DND-41 (cell line): ENCODE measurements around the gene MTMR2.

Experiments used
- ATAC-seq: fragments of 200-7000 bp; cut with Tn5 transposase; 3 replicates; pipeline ENCODE4 v1.9.1; 2021; ENCODE audit warnings: low read depth; ENCODE audit not compliant: insufficient read depth
- DNase-seq: peaks from one replicate; pipeline ENCODE4 v3.0.0-alpha.2; 2020
- H2AFZ ChIP-seq: 2 replicates; pipeline ENCODE4 v1.6.0; 2012; ENCODE audit warnings: low read depth, low read length
- H3K27ac ChIP-seq: 2 replicates; pipeline ENCODE4 v1.5.1; 2012; ENCODE audit warnings: low read length, inconsistent platforms
- H3K27me3 ChIP-seq: fragments of 200-600 bp; sonication (generic); 2 replicates; pipeline ENCODE4 v1.6.0; 2012; ENCODE audit warnings: low read length, mild to moderate bottlenecking, inconsistent platforms; ENCODE audit not compliant: insufficient read depth, poor library complexity
- H3K36me3 ChIP-seq: 2 replicates; pipeline ENCODE4 v1.5.1; 2012; ENCODE audit warnings: low read length, inconsistent platforms; ENCODE audit not compliant: insufficient read depth
- H3K4me1 ChIP-seq: 2 replicates; pipeline ENCODE4 v1.5.1; 2012; ENCODE audit warnings: mild to moderate bottlenecking, low read length; ENCODE audit not compliant: insufficient read depth
- H3K4me2 ChIP-seq: 2 replicates; pipeline ENCODE4 v1.6.0; 2012; ENCODE audit warnings: mild to moderate bottlenecking, moderate library complexity, low read length, inconsistent platforms; ENCODE audit not compliant: insufficient read depth
- H3K4me3 ChIP-seq, 2 experiments: fragments of 200-600 bp in 1 of 2; shearing (Covaris generic) in 1 of 2; 2 replicates each; pipeline ENCODE4 v1.5.1; 2012 to 2016; ENCODE audit warnings: inconsistent platforms in 2 of 2, low read length in 2 of 2, mild to moderate bottlenecking in 2 of 2, low read depth in 1 of 2, moderate library complexity in 1 of 2
- H3K79me2 ChIP-seq: 2 replicates; pipeline ENCODE4 v1.6.0; 2012; ENCODE audit warnings: low read length, inconsistent platforms; ENCODE audit not compliant: insufficient read depth
- H3K9ac ChIP-seq: 2 replicates; pipeline ENCODE4 v1.6.0; 2012; ENCODE audit warnings: low read depth, mild to moderate bottlenecking, inconsistent platforms, low read length, moderate library complexity
- H3K9me3 ChIP-seq: 2 replicates; pipeline ENCODE4 v1.5.1; 2012; ENCODE audit warnings: low read length, moderate library complexity, mild to moderate bottlenecking, inconsistent platforms; ENCODE audit not compliant: insufficient read depth, severe bottlenecking
- H4K20me1 ChIP-seq: 2 replicates; pipeline ENCODE4 v1.6.0; 2012; ENCODE audit warnings: low read length; ENCODE audit not compliant: insufficient read depth
- EZH2 ChIP-seq: IDR thresholded peaks from 3 replicates; pipeline ENCODE4 v1.6.1; 2012; ENCODE audit warnings: borderline replicate concordance, low read depth, mild to moderate bottlenecking, moderate library complexity, low read length, inconsistent platforms; ENCODE audit not compliant: severe bottlenecking
- TF ChIP-seq, protein P1 (sequence below): IDR thresholded peaks from 2 replicates; pipeline ENCODE4 v1.5.1; 2012; ENCODE audit warnings: borderline replicate concordance, low read length, moderate library complexity, mild to moderate bottlenecking; ENCODE audit not compliant: poor library complexity, severe bottlenecking; ENCODE audit errors: extremely low read depth

MTMR2 gene

DNA sequence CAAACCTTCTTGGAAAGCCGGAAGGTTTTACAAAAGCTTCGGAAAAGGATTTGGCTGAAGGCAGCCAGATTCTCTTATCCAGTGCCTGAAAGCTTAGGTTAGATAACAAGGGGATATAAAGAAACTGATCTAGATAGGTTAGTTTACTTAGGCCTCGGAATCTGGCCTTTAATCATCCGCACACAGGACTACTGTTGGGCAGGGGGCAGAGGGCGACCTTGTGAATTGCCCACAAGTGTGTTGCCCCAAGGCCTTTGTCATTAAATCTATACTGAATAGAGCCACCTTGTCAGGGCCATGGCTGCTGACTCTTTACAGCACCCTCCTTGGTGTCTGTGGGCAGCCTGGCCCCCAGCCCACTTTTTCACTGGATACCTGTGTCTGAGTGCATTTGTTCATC is 9.7 kb upstream of the MTMR2 start:
- Histone ChIP-seq H3K36me3 (no peaks in the 10 kb centered on the region), H3K9me3 (peaks cover 11% of the 10 kb centered on the region), H3K79me2 (no peaks in the 10 kb centered on the region), H3K4me3 (no peak overlapping the region), H4K20me1 (no peaks in the 10 kb centered on the region), H3K4me1 (no peaks in the 10 kb centered on the region), H3K27me3 (no peaks in the 10 kb centered on the region), H3K27ac (no peak overlapping the region), H3K4me2 (no peak overlapping the region), H3K9ac (no peak overlapping the region), H2AFZ (no peak overlapping the region)
- DNase-seq = no peak
- TF ChIP-seq, protein P1, sequence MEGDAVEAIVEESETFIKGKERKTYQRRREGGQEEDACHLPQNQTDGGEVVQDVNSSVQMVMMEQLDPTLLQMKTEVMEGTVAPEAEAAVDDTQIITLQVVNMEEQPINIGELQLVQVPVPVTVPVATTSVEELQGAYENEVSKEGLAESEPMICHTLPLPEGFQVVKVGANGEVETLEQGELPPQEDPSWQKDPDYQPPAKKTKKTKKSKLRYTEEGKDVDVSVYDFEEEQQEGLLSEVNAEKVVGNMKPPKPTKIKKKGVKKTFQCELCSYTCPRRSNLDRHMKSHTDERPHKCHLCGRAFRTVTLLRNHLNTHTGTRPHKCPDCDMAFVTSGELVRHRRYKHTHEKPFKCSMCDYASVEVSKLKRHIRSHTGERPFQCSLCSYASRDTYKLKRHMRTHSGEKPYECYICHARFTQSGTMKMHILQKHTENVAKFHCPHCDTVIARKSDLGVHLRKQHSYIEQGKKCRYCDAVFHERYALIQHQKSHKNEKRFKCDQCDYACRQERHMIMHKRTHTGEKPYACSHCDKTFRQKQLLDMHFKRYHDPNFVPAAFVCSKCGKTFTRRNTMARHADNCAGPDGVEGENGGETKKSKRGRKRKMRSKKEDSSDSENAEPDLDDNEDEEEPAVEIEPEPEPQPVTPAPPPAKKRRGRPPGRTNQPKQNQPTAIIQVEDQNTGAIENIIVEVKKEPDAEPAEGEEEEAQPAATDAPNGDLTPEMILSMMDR = no peak
- no peak for TF ChIP-seq EZH2
- no peak for ATAC-seq

GRCh38 chr11:95931916-95932315 is 8.0 kb upstream of the MTMR2 start:
- Histone ChIP-seq H2AFZ (no peak overlapping the region), H3K36me3 (no peaks in the 10 kb centered on the region), H3K9me3 (peaks cover 11% of the 10 kb centered on the region), H4K20me1 (no peaks in the 10 kb centered on the region), H3K4me1 (no peaks in the 10 kb centered on the region), H3K4me2 (no peak overlapping the region), H3K27me3 (no peaks in the 10 kb centered on the region), H3K4me3 (no peak overlapping the region), H3K79me2 (no peaks in the 10 kb centered on the region), H3K9ac (no peak overlapping the region), H3K27ac (no peak overlapping the region)
- DNase-seq (no peak), ATAC-seq (no peak)
- TF ChIP-seq, protein P1 = no peak
- TF ChIP-seq EZH2 = no peak

DNA sequence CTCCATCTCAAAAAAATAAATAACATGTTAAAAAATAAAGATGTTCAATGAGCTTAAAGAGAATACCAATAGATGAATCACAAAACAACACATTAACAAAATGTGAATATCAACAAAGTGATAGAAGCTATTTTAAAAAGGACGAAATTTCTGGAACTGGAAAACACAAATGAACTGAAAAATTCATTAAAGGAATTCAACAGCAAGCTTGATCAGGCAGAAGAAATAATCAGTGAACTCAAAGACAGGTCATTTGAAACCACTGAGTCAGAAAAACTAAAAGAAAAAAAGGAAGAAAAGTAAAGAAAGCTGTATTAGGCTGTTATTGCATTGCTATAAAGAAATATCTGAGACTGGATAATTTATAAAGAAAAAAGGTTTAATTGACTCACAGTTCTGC is 7.0 kb upstream of the MTMR2 start:
- DNase-seq (no peak), ATAC-seq (no peak)
- Histone ChIP-seq H3K27me3 (no peaks in the 10 kb centered on the region), H4K20me1 (no peaks in the 10 kb centered on the region), H3K4me1 (no peaks in the 10 kb centered on the region), H3K9me3 (peaks cover 11% of the 10 kb centered on the region), H3K79me2 (no peaks in the 10 kb centered on the region), H3K4me3 (no peak overlapping the region), H3K27ac (no peak overlapping the region), H3K36me3 (no peaks in the 10 kb centered on the region), H3K4me2 (no peak overlapping the region), H3K9ac (no peak overlapping the region), H2AFZ (no peak overlapping the region)
- TF ChIP-seq EZH2 = no peak
- TF ChIP-seq, protein P1 = no peak

GRCh38 chr11:95926726-95927125 is 2.8 kb upstream of the MTMR2 start:
- Histone ChIP-seq H3K4me3 (no peak overlapping the region), H3K4me2 (no peak overlapping the region), H3K9ac (no peak overlapping the region), H3K27ac (no peak overlapping the region), H3K27me3 (no peaks in the 10 kb centered on the region), H4K20me1 (no peaks in the 10 kb centered on the region), H3K9me3 (peaks cover 5% of the 10 kb centered on the region), H2AFZ (no peak overlapping the region), H3K36me3 (no peaks in the 10 kb centered on the region; the same call in 1 of the 2 replicates), H3K4me1 (peaks cover 27% of the 10 kb centered on the region), H3K79me2 (peaks cover 34% of the 10 kb centered on the region)
- no peak for TF ChIP-seq EZH2
- TF ChIP-seq, protein P1 = no peak
- DNase-seq = no peak
- no peak for ATAC-seq
